ENCODE measurements around the gene TP53TG5. TPM values are rescaled to one million over a fixed set of nuclear protein-coding genes. Genes with fewer than 3 reads are reported as not detected.

TP53TG5 gene
- total RNA-seq, 1 donor from 2014 or later: not detected

GRCh38 chr20:45407067-45407745 is 29.1 kb upstream of the TP53TG5 start:
- intact Hi-C loops (cut with DNase I): no loop called here
- Histone ChIP-seq H3K36me3 (peaks cover 31% of the 10 kb centered on the region), H3K27me3 (no peaks in the 10 kb centered on the region), H3K4me3 (peak overlapping the region; percentile 86), H3K27ac (peak overlapping the region; percentile 88), H3K9me3 (no peaks in the 10 kb centered on the region), H3K4me1 (peaks cover 18% of the 10 kb centered on the region)
- ATAC-seq (peak; percentile 58), DNase-seq (peak; percentile 78)
- TF ChIP-seq, protein P1, sequence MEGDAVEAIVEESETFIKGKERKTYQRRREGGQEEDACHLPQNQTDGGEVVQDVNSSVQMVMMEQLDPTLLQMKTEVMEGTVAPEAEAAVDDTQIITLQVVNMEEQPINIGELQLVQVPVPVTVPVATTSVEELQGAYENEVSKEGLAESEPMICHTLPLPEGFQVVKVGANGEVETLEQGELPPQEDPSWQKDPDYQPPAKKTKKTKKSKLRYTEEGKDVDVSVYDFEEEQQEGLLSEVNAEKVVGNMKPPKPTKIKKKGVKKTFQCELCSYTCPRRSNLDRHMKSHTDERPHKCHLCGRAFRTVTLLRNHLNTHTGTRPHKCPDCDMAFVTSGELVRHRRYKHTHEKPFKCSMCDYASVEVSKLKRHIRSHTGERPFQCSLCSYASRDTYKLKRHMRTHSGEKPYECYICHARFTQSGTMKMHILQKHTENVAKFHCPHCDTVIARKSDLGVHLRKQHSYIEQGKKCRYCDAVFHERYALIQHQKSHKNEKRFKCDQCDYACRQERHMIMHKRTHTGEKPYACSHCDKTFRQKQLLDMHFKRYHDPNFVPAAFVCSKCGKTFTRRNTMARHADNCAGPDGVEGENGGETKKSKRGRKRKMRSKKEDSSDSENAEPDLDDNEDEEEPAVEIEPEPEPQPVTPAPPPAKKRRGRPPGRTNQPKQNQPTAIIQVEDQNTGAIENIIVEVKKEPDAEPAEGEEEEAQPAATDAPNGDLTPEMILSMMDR (IDR thresholded peaks at IDR 0.05): no peak

- Histone ChIP-seq H3K4me3 (peak overlapping the region; percentile 86), H3K27me3 (no peaks in the 10 kb centered on the region), H3K36me3 (peaks cover 23% of the 10 kb centered on the region), H3K9me3 (no peaks in the 10 kb centered on the region), H3K27ac (peak overlapping the region; percentile 88), H3K4me1 (peaks cover 18% of the 10 kb centered on the region)
- TF ChIP-seq, protein P1 (IDR thresholded peaks at IDR 0.05): peak; percentile 12
- intact Hi-C loops (cut with DNase I): no loop called here
- ATAC-seq (peak; percentile 84), DNase-seq (peak; percentile 88)
Measured at GRCh38 chr20:45406260-45407066, 28.3 kb upstream of the TP53TG5 start.

DNA sequence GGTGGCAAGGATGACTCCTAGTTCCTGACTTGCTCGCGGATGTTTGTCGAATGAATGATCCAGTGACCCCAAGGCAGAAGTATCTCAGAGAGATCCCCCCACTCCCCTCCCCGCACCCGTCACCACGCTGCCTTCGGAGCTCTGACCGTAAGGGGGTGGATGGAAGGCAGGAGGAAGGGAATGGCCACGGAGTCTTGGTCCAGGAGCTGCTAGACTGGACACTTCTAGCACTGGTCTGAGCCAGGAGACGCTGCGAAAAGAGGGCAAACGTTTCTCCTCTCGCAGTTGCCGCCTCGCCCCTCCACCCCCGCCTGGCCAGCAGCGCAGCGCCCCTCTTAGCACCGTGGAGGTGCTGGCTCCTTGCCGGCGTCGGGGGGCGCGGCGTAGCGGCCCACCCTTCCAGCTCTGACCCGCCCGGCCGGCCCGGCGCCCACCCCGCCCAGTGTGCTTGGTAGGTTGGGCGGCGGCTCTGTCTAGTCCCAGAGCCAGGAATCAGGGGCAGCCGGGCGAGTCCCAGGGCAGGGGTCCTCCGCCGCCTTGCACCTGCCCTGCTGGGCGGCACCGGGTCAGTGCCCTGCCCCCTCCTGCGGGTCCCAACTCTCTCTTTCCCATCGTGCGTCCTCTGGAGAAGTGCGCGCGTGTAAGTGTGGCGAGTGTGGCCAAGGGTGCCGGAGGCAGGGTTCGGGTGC is 27.6 kb upstream of the TP53TG5 start:
- intact Hi-C loops (cut with DNase I): no loop called here
- ATAC-seq (peak; percentile 40), DNase-seq (peak; percentile 77)
- peaks cover 16% of the 10 kb centered on the region for H3K36me3 ChIP-seq
- H3K4me1 ChIP-seq: peaks cover 18% of the 10 kb centered on the region
- H3K9me3 ChIP-seq: no peaks in the 10 kb centered on the region
- H3K27me3 ChIP-seq: no peaks in the 10 kb centered on the region
- peak overlapping the region; percentile 88 for H3K27ac ChIP-seq
- TF ChIP-seq, protein P1 (IDR thresholded peaks at IDR 0.05): no peak
- H3K4me3 ChIP-seq: peak overlapping the region; percentile 86

GRCh38 chr20:45404438-45404837 is 26.3 kb upstream of the TP53TG5 start:
- TF ChIP-seq, protein P1 (IDR thresholded peaks at IDR 0.05): no peak
- H3K4me3 ChIP-seq: no peak overlapping the region
- intact Hi-C loops (cut with DNase I): no loop called here
- peaks cover 18% of the 10 kb centered on the region for H3K4me1 ChIP-seq
- H3K36me3 ChIP-seq: peaks cover 4% of the 10 kb centered on the region
- ATAC-seq: no peak
- no peak for DNase-seq
- no peaks in the 10 kb centered on the region for H3K9me3 ChIP-seq
- no peaks in the 10 kb centered on the region for H3K27me3 ChIP-seq
- H3K27ac ChIP-seq: no peak overlapping the region

DNA sequence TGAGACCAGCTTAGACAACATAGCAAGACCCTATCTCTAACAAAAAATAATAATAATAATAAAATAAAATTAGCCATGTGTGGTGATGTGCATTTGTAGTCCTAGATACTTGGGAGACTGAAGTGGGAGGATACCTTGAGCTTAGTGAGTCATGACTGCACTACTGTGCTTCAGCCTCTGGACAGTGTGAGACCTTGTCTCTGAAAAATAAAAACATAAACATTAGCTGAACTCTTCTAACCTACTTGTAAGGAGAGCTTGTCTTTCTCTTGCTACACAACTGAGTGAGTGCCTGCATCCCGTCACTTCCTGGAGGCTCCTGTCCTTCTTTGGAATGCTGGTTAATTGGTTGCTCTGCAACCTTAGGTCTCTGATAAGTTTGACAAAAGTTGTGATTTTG is 24.8 kb upstream of the TP53TG5 start:
- TF ChIP-seq, protein P1 (IDR thresholded peaks at IDR 0.05): no peak
- ATAC-seq (no peak), DNase-seq (no peak)
- Histone ChIP-seq H3K4me1 (peaks cover 10% of the 10 kb centered on the region), H3K36me3 (no peaks in the 10 kb centered on the region), H3K4me3 (no peak overlapping the region), H3K9me3 (no peaks in the 10 kb centered on the region), H3K27me3 (no peaks in the 10 kb centered on the region), H3K27ac (no peak overlapping the region)
- intact Hi-C loops (cut with DNase I): no loop called here
